Measurements from ENCODE around the gene MRPL51.
"Not testable (repeated sequence)": the region's sequence is repeated elsewhere in the genome, so short reads cannot be mapped to it uniquely, and the experiment has no call there.

GRCh38 chr12:6475233-6475975, 17.7 kb downstream of the MRPL51 start:
- TF ChIP-seq SPI1, POLR2AphosphoS5, POLR2A, TAF1 (IDR thresholded peaks at IDR 0.05; ENCODE audit: low read depth, low read length): not testable (repeated sequence)
